ENCODE data around the gene CELF2.

DNA sequence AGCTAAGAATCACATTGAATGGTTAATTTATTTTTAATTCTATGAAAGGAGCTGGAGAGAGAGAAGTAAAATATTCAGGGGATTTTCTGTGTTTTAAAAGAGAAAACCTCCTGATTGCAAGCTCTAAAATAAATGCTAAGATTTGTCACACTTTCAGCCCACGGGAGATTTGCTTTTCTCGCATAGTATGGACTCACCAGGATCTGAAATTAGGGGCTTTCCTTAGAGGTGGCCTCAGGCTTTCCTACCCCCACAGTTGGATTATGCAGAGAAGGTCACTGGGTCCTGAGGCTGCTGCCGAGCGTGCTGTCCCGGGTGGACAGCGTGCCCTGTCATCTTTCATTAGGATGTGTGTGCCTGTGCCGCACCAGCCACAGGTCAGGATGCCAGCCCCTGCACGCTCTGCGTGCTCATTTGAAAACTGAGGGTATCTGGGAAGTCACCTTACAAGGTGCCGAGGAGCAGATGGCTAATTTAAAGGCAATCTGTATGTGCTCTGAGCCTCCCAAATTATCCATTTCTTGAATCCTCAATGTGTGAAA lies 258.8 kb downstream of the CELF2 start:
- no peak for TF ChIP-seq ZFP3 (CRISPR knock-in tag; IDR thresholded peaks at IDR 0.05)
- no peak for TF ChIP-seq TOX (CRISPR knock-in tag; IDR thresholded peaks at IDR 0.05; ENCODE audit: borderline replicate concordance)
- TF ChIP-seq, protein P1, sequence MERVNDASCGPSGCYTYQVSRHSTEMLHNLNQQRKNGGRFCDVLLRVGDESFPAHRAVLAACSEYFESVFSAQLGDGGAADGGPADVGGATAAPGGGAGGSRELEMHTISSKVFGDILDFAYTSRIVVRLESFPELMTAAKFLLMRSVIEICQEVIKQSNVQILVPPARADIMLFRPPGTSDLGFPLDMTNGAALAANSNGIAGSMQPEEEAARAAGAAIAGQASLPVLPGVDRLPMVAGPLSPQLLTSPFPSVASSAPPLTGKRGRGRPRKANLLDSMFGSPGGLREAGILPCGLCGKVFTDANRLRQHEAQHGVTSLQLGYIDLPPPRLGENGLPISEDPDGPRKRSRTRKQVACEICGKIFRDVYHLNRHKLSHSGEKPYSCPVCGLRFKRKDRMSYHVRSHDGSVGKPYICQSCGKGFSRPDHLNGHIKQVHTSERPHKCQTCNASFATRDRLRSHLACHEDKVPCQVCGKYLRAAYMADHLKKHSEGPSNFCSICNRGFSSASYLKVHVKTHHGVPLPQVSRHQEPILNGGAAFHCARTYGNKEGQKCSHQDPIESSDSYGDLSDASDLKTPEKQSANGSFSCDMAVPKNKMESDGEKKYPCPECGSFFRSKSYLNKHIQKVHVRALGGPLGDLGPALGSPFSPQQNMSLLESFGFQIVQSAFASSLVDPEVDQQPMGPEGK (CRISPR knock-in tag; IDR thresholded peaks at IDR 0.05; ENCODE audit: borderline replicate concordance), result no peak
- no peak for TF ChIP-seq ISL1 (CRISPR knock-in tag; IDR thresholded peaks at IDR 0.05)
- TF ChIP-seq SNAI2 (CRISPR knock-in tag; IDR thresholded peaks at IDR 0.05), result no peak

Measured in SK-N-SH treated with all-trans-retinoic acid at 6 μM for 48 hours (cell line).